Parathyroid adenoma (tissue), 2 donors: ENCODE results near the gene BIN2.

Source experiments
- H2AFZ ChIP-seq: fragments of 300-600 bp; sonication (generic); one replicate; pipeline ENCODE4 v1.7.0; 2017; ENCODE audit warnings: antibody characterized with exemption, mild to moderate bottlenecking
- H3K27ac ChIP-seq: fragments of 300-600 bp; sonication (generic); one replicate; pipeline ENCODE4 v1.7.0; 2017
- H3K27me3 ChIP-seq: fragments of 300-600 bp; sonication (generic); one replicate; pipeline ENCODE4 v1.7.0; 2017; ENCODE audit warnings: low read length; ENCODE audit not compliant: control insufficient read depth, insufficient read depth
- H3K36me3 ChIP-seq: fragments of 300-600 bp; sonication (generic); one replicate; pipeline ENCODE4 v1.7.0; 2017; ENCODE audit warnings: low read length; ENCODE audit not compliant: control insufficient read depth, insufficient read depth
- H3K4me1 ChIP-seq: fragments of 300-600 bp; sonication (generic); one replicate; pipeline ENCODE4 v1.7.0; 2017; ENCODE audit warnings: control low read depth
- H3K4me2 ChIP-seq: fragments of 300-600 bp; sonication (generic); one replicate; pipeline ENCODE4 v1.7.0; 2017; ENCODE audit warnings: low read length
- H3K4me3 ChIP-seq: fragments of 300-600 bp; sonication (generic); one replicate; pipeline ENCODE4 v1.7.0; 2017; ENCODE audit warnings: low read depth, low read length
- H3K79me2 ChIP-seq: fragments of 300-600 bp; sonication (generic); one replicate; pipeline ENCODE4 v1.7.0; 2017; ENCODE audit warnings: control low read depth
- H3K9ac ChIP-seq: fragments of 300-600 bp; sonication (generic); one replicate; pipeline ENCODE4 v1.7.0; 2017; ENCODE audit warnings: mild to moderate bottlenecking
- H3K9me3 ChIP-seq: fragments of 300-600 bp; sonication (generic); one replicate; pipeline ENCODE4 v1.7.0; 2017; ENCODE audit warnings: low read length; ENCODE audit not compliant: control insufficient read depth
- TF ChIP-seq, protein P1 (sequence below): fragments of 300-600 bp; sonication (generic); IDR thresholded peaks from one replicate; pipeline ENCODE4 v1.7.0; 2017; ENCODE audit warnings: antibody characterized with exemption, mild to moderate bottlenecking
- donor health status: primary hyperparathyroidism.

Gene BIN2

DNA sequence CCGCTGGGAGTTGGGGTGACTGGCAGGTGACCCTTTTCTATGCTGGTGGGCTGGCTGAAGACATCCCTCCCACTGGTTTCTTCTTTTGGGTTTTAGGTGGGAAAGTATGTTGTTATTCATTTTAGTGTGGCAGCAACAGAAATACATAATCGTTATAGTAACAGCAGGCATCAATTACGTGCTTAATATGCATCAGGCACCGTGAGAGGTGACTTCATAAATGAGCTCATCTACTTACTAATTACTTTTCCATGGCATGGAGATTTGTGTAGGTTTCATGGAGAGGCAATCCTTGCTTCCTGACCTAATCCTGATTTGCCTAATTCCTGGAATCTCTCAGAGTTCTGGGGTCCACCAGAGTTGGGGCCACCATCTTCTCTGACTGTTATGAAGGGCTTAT, 35.9 kb upstream of the BIN2 start:
- Histone ChIP-seq H3K4me1 (no peaks in the 10 kb centered on the region), H3K27me3 (no peaks in the 10 kb centered on the region), H2AFZ (no peak overlapping the region), H3K27ac (no peak overlapping the region), H3K9ac (no peak overlapping the region), H3K4me2 (no peak overlapping the region), H3K9me3 (no peaks in the 10 kb centered on the region), H3K4me3 (no peak overlapping the region), H3K79me2 (no peaks in the 10 kb centered on the region), H3K36me3 (no peaks in the 10 kb centered on the region)
- TF ChIP-seq, protein P1, sequence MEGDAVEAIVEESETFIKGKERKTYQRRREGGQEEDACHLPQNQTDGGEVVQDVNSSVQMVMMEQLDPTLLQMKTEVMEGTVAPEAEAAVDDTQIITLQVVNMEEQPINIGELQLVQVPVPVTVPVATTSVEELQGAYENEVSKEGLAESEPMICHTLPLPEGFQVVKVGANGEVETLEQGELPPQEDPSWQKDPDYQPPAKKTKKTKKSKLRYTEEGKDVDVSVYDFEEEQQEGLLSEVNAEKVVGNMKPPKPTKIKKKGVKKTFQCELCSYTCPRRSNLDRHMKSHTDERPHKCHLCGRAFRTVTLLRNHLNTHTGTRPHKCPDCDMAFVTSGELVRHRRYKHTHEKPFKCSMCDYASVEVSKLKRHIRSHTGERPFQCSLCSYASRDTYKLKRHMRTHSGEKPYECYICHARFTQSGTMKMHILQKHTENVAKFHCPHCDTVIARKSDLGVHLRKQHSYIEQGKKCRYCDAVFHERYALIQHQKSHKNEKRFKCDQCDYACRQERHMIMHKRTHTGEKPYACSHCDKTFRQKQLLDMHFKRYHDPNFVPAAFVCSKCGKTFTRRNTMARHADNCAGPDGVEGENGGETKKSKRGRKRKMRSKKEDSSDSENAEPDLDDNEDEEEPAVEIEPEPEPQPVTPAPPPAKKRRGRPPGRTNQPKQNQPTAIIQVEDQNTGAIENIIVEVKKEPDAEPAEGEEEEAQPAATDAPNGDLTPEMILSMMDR, result no peak

DNA sequence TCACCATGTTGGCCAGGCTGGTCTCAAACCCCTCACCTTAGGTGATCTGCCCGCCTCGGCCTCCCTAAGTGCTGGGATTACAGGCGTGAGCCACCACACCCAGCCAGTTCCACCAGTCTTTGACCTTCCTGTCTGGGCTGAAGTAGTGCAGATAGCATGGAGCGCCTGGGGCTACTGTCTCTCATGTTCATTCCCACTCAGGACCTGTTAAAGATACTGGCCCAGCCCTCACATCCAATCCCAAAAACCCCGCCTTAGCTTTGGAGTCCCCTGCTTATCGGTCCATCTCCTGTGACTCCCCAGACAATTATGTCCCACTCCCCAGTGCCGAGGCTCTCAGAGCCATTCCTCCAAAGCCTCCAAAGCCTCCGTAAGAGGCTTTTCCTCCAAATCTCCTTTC, 34.5 kb upstream of the BIN2 start:
- no peaks in the 10 kb centered on the region for H3K79me2 ChIP-seq

DNA sequence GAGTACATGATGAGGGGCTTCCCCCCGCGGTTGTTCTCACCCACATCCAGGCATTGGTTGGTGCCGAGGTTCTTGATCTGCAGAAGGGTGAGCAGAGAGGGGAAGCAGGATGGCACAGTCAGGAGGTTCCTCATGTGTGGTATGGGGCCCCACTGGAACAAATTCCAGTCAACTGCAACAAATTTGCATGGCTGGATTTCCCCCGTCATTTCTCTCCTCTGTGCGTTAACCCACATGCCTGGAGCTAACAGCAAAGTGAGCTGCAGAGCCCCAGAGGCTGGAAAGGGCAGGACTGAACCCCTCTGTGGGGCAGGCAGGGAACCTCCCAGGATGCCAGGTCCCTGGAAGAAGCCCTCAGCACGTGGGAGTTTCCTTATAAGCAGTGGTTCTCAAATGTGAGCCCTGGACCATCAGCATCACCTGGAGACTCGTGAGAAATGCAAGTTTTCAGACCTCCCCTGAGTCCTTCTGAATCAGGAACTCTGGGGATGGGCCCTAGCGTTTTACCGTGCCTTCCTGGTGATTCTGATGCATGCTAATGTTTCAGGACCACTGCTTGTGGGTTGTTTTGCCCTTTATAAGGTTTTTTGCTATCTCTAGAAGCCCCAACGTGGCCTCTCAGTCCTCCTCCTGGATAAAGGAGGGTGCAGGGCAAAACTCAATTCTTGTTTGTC, 33.5 kb upstream of the BIN2 start:
- H3K9me3 ChIP-seq, result no peaks in the 10 kb centered on the region
- H3K4me3 ChIP-seq, result no peak overlapping the region
- H3K4me2 ChIP-seq, result no peak overlapping the region
- H3K4me1 ChIP-seq, result no peaks in the 10 kb centered on the region
- H3K27ac ChIP-seq, result no peak overlapping the region
- no peaks in the 10 kb centered on the region for H3K36me3 ChIP-seq
- H3K9ac ChIP-seq, result no peak overlapping the region
- no peaks in the 10 kb centered on the region for H3K79me2 ChIP-seq
- TF ChIP-seq, protein P1, result no peak
- no peak overlapping the region for H2AFZ ChIP-seq
- no peaks in the 10 kb centered on the region for H3K27me3 ChIP-seq

More for the DNA sequence above, 34.5 kb upstream of the BIN2 start:
- Histone ChIP-seq H2AFZ (no peak overlapping the region), H3K4me3 (no peak overlapping the region), H3K27me3 (no peaks in the 10 kb centered on the region), H3K4me1 (no peaks in the 10 kb centered on the region), H3K36me3 (no peaks in the 10 kb centered on the region), H3K4me2 (no peak overlapping the region), H3K9ac (no peak overlapping the region), H3K9me3 (no peaks in the 10 kb centered on the region), H3K27ac (no peak overlapping the region)
- TF ChIP-seq, protein P1, result no peak

DNA sequence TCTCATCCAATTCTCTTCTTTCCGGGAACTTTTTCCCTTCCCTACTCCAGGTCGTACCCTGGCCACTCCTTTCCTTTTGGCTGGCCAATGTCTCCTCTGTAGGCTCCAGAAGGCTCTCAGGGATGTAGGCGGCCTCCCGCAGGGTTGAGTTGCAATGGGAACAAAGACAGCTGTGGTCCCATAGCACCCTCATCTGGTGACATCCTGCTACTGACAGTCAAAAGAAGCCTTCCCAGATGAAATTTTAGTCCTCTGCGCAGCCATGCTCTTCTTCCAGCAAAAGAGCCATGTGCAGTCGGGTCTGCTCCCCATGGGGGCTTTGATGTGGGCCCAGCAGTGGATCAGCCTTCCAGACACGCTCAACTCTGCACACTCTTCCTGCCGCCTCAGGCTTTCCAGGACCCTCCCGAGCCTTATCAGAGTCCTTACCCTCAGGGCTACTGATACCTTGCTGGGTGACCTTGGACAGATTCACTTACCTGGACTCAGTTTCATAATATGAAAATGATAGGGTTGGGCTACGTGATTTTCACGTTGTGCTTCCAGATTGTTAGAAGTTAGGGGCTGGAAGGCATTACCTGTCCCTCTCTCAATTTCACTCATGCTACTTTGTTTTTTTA, 28.0 kb upstream of the BIN2 start:
- H3K27ac ChIP-seq, result no peak overlapping the region
- no peak overlapping the region for H2AFZ ChIP-seq
- H3K9me3 ChIP-seq, result no peaks in the 10 kb centered on the region
- TF ChIP-seq, protein P1, result peak; percentile 40
- H3K4me3 ChIP-seq, result no peak overlapping the region
- no peaks in the 10 kb centered on the region for H3K27me3 ChIP-seq
- no peaks in the 10 kb centered on the region for H3K79me2 ChIP-seq
- H3K4me1 ChIP-seq, result peaks cover 2% of the 10 kb centered on the region
- no peak overlapping the region for H3K4me2 ChIP-seq
- H3K36me3 ChIP-seq, result no peaks in the 10 kb centered on the region
- H3K9ac ChIP-seq, result no peak overlapping the region

DNA sequence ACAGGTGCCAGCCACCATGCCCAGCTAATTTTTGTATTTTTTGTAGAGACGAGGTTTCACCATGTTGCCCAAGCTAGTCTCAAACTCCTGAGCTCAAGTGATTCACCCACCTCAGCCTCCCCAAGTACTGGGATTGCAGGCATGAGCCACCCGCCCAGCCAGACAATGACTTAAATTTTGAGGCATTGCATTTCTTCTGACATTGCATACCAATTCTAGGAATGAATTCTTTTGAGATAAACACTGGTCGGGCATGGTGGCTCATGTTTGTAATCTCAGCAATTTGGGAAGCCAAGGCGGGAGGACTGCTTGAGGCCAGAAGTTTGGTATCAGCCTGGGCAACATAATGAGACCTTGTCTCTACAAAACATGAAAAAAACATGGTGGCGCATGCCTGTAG, 25.1 kb upstream of the BIN2 start:
- peaks cover 2% of the 10 kb centered on the region for H3K4me1 ChIP-seq
- no peaks in the 10 kb centered on the region for H3K9me3 ChIP-seq
- H3K36me3 ChIP-seq, result no peaks in the 10 kb centered on the region
- H3K27ac ChIP-seq, result no peak overlapping the region
- TF ChIP-seq, protein P1, result no peak
- H3K27me3 ChIP-seq, result no peaks in the 10 kb centered on the region
- H3K9ac ChIP-seq, result no peak overlapping the region
- no peak overlapping the region for H2AFZ ChIP-seq
- H3K79me2 ChIP-seq, result no peaks in the 10 kb centered on the region
- no peak overlapping the region for H3K4me2 ChIP-seq
- no peak overlapping the region for H3K4me3 ChIP-seq
